KMS-11 (cell line): ENCODE results near the gene SPTB.

Experiments used
- H2AFZ ChIP-seq: fragments of 200-600 bp; sonication (generic); 2 replicates; pipeline ENCODE4 v1.6.1; 2016; ENCODE audit warnings: antibody characterized with exemption, mixed run types, low read depth
- H3K27ac ChIP-seq: fragments of 200-600 bp; sonication (generic); 2 replicates; pipeline ENCODE4 v1.6.1; 2016; ENCODE audit warnings: mild to moderate bottlenecking, mixed run types
- H3K27me3 ChIP-seq: fragments of 200-600 bp; sonication (generic); 2 replicates; pipeline ENCODE4 v1.6.1; 2017; ENCODE audit warnings: mild to moderate bottlenecking, low read depth, mixed run types, moderate library complexity; ENCODE audit not compliant: insufficient read depth
- H3K36me3 ChIP-seq: fragments of 200-600 bp; sonication (generic); 2 replicates; pipeline ENCODE4 v1.6.1; 2017; ENCODE audit warnings: mild to moderate bottlenecking, mixed run types; ENCODE audit not compliant: insufficient read depth
- H3K4me1 ChIP-seq: fragments of 200-600 bp; sonication (generic); 2 replicates; pipeline ENCODE4 v1.6.1; 2016; ENCODE audit warnings: mild to moderate bottlenecking, low read depth, mixed run types; ENCODE audit not compliant: poor library complexity, severe bottlenecking
- H3K4me2 ChIP-seq: fragments of 200-600 bp; sonication (generic); 2 replicates; pipeline ENCODE4 v1.7.0; 2016; ENCODE audit warnings: mild to moderate bottlenecking, mixed run types
- H3K4me3 ChIP-seq: fragments of 200-600 bp; sonication (generic); IDR thresholded peaks from 2 replicates; pipeline ENCODE4 v1.6.1; 2017; ENCODE audit warnings: low read depth, low read length, mixed read lengths; ENCODE audit not compliant: insufficient read depth
- H3K79me2 ChIP-seq: fragments of 200-600 bp; sonication (generic); 2 replicates; pipeline ENCODE4 v1.6.1; 2016; ENCODE audit warnings: low read depth, mixed run types; ENCODE audit not compliant: insufficient read depth
- H3K9ac ChIP-seq: fragments of 200-600 bp; sonication (generic); 2 replicates; pipeline ENCODE4 v1.6.1; 2016; ENCODE audit warnings: mild to moderate bottlenecking, mixed run types
- H4K20me1 ChIP-seq: fragments of 200-600 bp; sonication (generic); 2 replicates; pipeline ENCODE4 v1.6.1; 2016; ENCODE audit warnings: mild to moderate bottlenecking, mixed run types; ENCODE audit not compliant: insufficient read depth
- TF ChIP-seq, protein P1 (sequence below): fragments of 200-600 bp; sonication (generic); conservative IDR thresholded peaks from 2 replicates; pipeline ENCODE4 v1.6.1; 2017; ENCODE audit warnings: low read depth, mild to moderate bottlenecking, antibody characterized with exemption, low read length, moderate library complexity, mixed read lengths

SPTB gene

DNA sequence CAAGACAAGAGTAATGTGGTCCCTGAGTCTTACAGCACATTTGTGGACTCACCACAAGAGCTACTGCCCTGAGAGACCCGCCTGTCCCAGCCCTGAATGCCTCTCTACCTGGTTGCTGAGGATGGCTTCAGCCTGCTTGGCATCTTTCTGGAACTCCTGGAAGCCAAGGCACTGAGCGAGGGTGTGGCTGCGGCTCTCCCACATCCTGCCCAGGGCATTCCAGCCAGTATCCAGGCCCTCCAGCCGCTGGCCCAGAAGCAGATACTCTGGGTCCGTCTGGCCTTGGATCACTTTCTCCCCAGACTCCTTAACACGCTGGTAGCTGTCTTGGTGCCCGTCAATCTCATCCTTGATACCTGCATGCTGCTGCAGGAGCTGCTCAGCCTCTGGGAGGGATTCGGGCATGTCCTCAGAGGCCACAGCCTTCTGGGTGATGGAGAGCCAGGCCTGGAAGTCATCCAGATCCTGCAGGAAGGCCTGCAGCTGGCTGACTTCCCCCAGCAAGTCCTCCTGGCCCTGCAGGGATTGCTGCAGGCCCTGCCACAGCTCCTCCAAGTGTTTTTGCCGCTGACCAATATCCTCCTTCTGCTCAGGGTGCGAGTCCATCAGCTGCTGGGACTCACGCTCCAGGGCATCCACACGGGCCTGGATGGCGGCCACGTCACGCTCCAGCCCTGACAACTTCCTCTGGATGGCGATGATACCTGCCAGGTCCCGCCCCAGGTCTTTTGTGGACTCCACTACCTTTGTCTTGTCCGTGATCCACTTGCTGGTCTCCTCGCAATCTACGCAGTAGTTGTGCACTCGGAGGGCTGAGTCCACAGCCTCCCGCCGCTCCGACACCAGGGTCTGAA lies 93.2 kb downstream of the SPTB start:
- Histone ChIP-seq H3K79me2 (no peaks in the 10 kb centered on the region), H2AFZ (no peak overlapping the region), H3K4me2 (no peak overlapping the region), H3K4me1 (no peaks in the 10 kb centered on the region), H4K20me1 (no peaks in the 10 kb centered on the region), H3K36me3 (no peaks in the 10 kb centered on the region), H3K27me3 (no peaks in the 10 kb centered on the region), H3K9ac (no peak overlapping the region), H3K4me3 (no peak overlapping the region), H3K27ac (no peak overlapping the region)
- TF ChIP-seq, protein P1, sequence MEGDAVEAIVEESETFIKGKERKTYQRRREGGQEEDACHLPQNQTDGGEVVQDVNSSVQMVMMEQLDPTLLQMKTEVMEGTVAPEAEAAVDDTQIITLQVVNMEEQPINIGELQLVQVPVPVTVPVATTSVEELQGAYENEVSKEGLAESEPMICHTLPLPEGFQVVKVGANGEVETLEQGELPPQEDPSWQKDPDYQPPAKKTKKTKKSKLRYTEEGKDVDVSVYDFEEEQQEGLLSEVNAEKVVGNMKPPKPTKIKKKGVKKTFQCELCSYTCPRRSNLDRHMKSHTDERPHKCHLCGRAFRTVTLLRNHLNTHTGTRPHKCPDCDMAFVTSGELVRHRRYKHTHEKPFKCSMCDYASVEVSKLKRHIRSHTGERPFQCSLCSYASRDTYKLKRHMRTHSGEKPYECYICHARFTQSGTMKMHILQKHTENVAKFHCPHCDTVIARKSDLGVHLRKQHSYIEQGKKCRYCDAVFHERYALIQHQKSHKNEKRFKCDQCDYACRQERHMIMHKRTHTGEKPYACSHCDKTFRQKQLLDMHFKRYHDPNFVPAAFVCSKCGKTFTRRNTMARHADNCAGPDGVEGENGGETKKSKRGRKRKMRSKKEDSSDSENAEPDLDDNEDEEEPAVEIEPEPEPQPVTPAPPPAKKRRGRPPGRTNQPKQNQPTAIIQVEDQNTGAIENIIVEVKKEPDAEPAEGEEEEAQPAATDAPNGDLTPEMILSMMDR = no peak

DNA sequence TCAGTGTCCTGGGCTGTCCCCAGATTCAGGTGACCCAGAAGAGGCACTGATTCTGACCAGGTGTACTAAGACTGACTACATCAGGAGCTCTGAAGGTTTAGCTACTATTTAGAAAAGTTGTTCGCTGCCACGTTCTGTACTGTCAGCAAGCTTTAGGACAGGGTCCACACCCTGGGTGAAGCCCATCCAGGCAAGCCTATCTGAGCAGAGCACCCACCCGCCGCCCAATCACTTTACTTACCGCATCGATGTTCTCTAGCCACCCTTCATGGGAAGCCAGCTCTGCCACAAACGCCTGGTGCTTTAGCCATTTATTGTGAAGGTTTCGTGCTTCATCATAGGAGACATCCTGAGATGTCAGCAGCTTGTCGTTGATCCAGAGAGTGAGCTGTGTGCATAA lies 95.7 kb downstream of the SPTB start:
- TF ChIP-seq, protein P1 = no peak
- H3K9ac ChIP-seq = no peak overlapping the region
- no peak overlapping the region for H3K27ac ChIP-seq

DNA sequence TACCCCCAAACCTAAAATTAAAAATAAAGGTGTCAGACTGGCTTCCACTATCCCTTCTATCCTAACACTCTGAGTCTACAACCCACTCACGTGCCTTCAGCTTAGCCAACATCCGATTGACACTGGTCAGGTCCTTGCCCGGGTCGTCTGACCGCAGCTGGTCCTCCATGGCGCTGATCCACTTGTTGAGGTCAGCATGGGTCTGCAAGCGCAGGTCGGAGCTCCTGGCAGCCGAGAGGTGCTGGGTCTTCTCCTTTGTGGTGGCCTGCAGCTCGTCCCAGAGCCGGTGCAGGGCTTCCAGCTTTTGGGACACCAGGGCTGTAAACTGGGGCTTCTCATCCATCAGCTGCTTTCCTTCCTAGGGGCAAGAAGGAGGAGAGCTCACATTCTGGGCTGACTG lies 97.5 kb downstream of the SPTB start:
- H3K4me1 ChIP-seq = no peaks in the 10 kb centered on the region
- no peaks in the 10 kb centered on the region for H3K27me3 ChIP-seq
- H3K36me3 ChIP-seq = no peaks in the 10 kb centered on the region
- H3K4me2 ChIP-seq = no peak overlapping the region
- no peaks in the 10 kb centered on the region for H3K79me2 ChIP-seq
- no peak overlapping the region for H3K4me3 ChIP-seq
- no peak overlapping the region for H2AFZ ChIP-seq
- TF ChIP-seq, protein P1 = no peak
- H3K9ac ChIP-seq = no peak overlapping the region
- H4K20me1 ChIP-seq = no peaks in the 10 kb centered on the region
- H3K27ac ChIP-seq = no peak overlapping the region

More for the DNA sequence above, 95.7 kb downstream of the SPTB start:
- H3K4me3 ChIP-seq = no peak overlapping the region
- H3K4me1 ChIP-seq = no peaks in the 10 kb centered on the region
- H3K79me2 ChIP-seq = no peaks in the 10 kb centered on the region
- no peaks in the 10 kb centered on the region for H3K36me3 ChIP-seq
- H3K27me3 ChIP-seq = no peaks in the 10 kb centered on the region
- H4K20me1 ChIP-seq = no peaks in the 10 kb centered on the region
- no peak overlapping the region for H2AFZ ChIP-seq
- H3K4me2 ChIP-seq = no peak overlapping the region

DNA sequence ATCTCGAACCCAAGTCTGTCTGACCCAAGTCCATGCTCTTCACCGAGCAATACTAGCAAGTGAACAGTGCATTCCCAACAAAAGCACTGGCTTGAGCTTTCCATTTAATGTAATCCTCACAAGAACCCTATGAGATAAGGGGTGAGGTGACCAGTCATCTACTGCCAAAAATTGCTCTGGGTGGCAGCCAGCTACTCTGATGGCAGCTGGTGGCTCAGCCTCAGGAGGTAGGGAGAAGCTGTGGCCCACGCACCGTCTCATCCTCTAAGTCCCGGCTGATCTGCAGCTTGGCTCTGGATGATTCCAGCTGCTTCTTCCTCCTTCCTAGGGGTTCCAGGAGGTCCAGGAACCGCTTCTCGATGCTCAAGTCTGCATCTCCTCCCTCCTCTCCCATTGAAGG lies 100.2 kb downstream of the SPTB start:
- Histone ChIP-seq H4K20me1 (no peaks in the 10 kb centered on the region), H2AFZ (no peak overlapping the region), H3K9ac (no peak overlapping the region), H3K4me3 (no peak overlapping the region), H3K27ac (no peak overlapping the region), H3K4me1 (no peaks in the 10 kb centered on the region), H3K4me2 (no peak overlapping the region), H3K27me3 (no peaks in the 10 kb centered on the region), H3K79me2 (no peaks in the 10 kb centered on the region), H3K36me3 (no peaks in the 10 kb centered on the region)
- TF ChIP-seq, protein P1 = no peak
